Brain microvascular endothelial cell (primary cell): ENCODE measurements around the gene MS4A18.
A peak's percentile ranks its signal among the peaks of the same experiment; 100 is the strongest.

Experiments
- DNase-seq: peaks from one replicate; pipeline ENCODE4 v3.0.0-alpha.2; 2020
- H3K27ac ChIP-seq: fragments of 250-450 bp; sonication (Bioruptor Pico); 2 replicates; pipeline ENCODE4 v1.5.1; 2020; ENCODE audit warnings: mild to moderate bottlenecking, moderate library complexity
- H3K27me3 ChIP-seq: fragments of 250-450 bp; sonication (Bioruptor Pico); replicated peaks from 2 replicates; pipeline ENCODE4 v1.5.1; 2020; ENCODE audit warnings: mild to moderate bottlenecking
- H3K36me3 ChIP-seq: fragments of 250-450 bp; sonication (Bioruptor Pico); replicated peaks from 2 replicates; pipeline ENCODE4 v1.5.1; 2020; ENCODE audit warnings: mild to moderate bottlenecking
- H3K4me3 ChIP-seq: 2 replicates; pipeline ENCODE4 v1.5.1; 2011; ENCODE audit warnings: low read depth, mild to moderate bottlenecking, control low read depth, low read length, moderate library complexity
- in situ Hi-C: cut with HindIII; loops from 2 replicates; pipeline ENCODE4 v1.10.0; 2017; ENCODE audit warnings: low sequenced_read_pairs, low pct_ligation_motif_present
- TF ChIP-seq, protein P1 (sequence below): IDR thresholded peaks from 2 replicates; pipeline ENCODE4 v1.5.1; 2011; ENCODE audit warnings: low read depth, mild to moderate bottlenecking, moderate library complexity, low read length, control low read depth, inconsistent platforms; ENCODE audit errors: missing control alignments

MS4A18 gene

DNA sequence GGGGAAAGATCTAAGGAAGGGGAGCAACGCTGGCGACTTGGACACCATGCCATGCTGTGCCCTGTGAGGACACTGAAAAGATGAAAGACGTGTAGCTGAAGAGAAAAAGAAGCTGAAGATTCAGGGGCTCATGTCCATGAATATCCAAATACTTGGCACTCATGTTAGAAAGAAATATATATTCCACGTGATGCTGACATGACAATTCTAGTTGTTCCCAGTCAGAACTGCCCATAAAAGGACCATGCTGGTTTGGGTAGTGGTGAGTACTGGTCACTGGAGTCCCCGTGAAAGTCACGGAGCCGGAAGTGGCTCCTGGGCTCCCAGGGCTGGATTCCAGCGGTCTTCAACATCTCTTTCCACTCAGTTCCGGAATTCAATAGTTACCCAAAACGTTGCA lies 42.0 kb downstream of the MS4A18 start:
- Histone ChIP-seq H3K27me3 (peaks cover 2% of the 10 kb centered on the region), H3K27ac (no peak overlapping the region), H3K36me3 (no peaks in the 10 kb centered on the region), H3K4me3 (no peak overlapping the region)
- DNase-seq: no peak
- in situ Hi-C loops: no loop called here
- TF ChIP-seq, protein P1, sequence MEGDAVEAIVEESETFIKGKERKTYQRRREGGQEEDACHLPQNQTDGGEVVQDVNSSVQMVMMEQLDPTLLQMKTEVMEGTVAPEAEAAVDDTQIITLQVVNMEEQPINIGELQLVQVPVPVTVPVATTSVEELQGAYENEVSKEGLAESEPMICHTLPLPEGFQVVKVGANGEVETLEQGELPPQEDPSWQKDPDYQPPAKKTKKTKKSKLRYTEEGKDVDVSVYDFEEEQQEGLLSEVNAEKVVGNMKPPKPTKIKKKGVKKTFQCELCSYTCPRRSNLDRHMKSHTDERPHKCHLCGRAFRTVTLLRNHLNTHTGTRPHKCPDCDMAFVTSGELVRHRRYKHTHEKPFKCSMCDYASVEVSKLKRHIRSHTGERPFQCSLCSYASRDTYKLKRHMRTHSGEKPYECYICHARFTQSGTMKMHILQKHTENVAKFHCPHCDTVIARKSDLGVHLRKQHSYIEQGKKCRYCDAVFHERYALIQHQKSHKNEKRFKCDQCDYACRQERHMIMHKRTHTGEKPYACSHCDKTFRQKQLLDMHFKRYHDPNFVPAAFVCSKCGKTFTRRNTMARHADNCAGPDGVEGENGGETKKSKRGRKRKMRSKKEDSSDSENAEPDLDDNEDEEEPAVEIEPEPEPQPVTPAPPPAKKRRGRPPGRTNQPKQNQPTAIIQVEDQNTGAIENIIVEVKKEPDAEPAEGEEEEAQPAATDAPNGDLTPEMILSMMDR: no peak

DNA sequence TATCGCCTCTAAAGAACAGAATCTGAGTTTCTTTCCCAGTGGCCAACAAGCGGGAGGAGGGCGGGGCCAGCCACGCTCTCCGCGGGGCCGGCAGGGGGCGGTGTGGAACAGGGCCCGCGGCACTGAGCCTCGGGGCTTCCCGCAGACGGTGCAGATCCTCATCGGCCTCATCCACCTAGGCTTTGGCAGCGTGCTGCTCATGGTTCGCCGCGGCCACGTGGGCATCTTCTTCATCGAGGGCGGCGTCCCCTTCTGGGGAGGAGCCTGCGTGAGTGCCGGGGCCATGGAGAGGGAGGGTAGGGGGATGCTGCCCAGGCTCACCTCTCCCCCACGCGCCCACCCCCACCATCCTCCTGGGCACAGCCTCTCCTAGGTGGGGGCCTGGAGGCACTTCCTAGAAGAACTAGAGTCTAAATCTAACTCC lies 42.9 kb downstream of the MS4A18 start:
- Histone ChIP-seq H3K27ac (no peak overlapping the region), H3K4me3 (no peak overlapping the region), H3K27me3 (peaks cover 2% of the 10 kb centered on the region), H3K36me3 (no peaks in the 10 kb centered on the region)
- in situ Hi-C loops: no loop called here
- no peak for DNase-seq
- TF ChIP-seq, protein P1: peak; percentile 57

GRCh38 chr11:60768202-60768601 lies 43.7 kb downstream of the MS4A18 start:
- Histone ChIP-seq H3K36me3 (no peaks in the 10 kb centered on the region), H3K27ac (no peak overlapping the region), H3K27me3 (no peaks in the 10 kb centered on the region), H3K4me3 (no peak overlapping the region)
- no peak for DNase-seq
- TF ChIP-seq, protein P1: no peak
- in situ Hi-C loops: no loop called here

- Histone ChIP-seq H3K27me3 (no peaks in the 10 kb centered on the region), H3K4me3 (no peak overlapping the region), H3K27ac (no peak overlapping the region), H3K36me3 (no peaks in the 10 kb centered on the region)
- DNase-seq: no peak
- TF ChIP-seq, protein P1: no peak
- in situ Hi-C loops: no loop called here
Observed at GRCh38 chr11:60769273-60769672, 44.8 kb downstream of the MS4A18 start.

DNA sequence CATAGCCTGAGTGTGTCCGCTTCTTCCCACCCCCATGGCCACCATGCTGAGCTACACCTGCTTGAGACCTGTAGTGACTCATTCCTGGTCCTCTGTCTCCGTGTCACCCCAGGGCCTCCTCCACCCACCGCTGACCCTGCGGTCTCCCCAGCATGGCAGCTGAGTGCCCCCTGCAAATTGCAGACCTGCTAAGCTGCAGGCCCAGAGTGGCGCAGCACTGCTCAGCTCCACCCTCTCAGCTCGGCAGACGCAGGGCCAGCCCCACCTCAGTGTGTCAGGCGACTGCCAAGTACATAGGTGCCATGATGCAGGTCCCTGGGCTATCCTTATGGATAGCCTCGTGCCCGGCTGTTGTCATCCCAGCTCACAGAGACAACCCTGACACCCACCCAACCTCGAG lies 45.3 kb downstream of the MS4A18 start:
- in situ Hi-C loops: loop anchor here (10.0 kb wide), 1 partner anchor 135 kb away; the partner anchor contains the start of gene PRPF19
- no peaks in the 10 kb centered on the region for H3K36me3 ChIP-seq
- H3K27ac ChIP-seq: no peak overlapping the region
- H3K4me3 ChIP-seq: no peak overlapping the region
- DNase-seq: no peak
- TF ChIP-seq, protein P1: no peak
- H3K27me3 ChIP-seq: no peaks in the 10 kb centered on the region

DNA sequence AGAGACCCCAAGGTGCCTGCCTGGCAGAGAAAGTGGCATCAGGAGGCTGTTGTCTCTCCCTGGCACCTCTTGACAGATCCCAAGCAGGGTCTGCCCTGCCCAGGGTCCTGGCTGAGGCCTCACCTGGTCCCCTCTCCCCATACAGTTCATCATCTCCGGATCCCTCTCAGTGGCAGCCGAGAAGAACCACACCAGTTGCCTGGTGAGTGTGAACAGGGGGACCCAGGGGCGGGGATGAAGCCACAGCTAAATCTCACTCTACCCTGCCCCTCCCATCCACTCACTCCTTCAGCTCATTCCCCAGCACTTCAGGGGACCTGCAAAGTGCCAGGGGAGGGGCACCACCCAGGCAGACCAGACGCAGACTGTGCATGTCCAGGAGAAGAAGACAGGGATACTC lies 46.6 kb downstream of the MS4A18 start:
- in situ Hi-C loops: loop anchor here (10.0 kb wide), 1 partner anchor 134 kb away; the partner anchor contains the start of gene PRPF19
- TF ChIP-seq, protein P1: no peak
- H3K36me3 ChIP-seq: no peaks in the 10 kb centered on the region
- H3K4me3 ChIP-seq: no peak overlapping the region
- DNase-seq: no peak
- no peaks in the 10 kb centered on the region for H3K27me3 ChIP-seq
- H3K27ac ChIP-seq: no peak overlapping the region
